Activated gamma-delta T cell treated with anti-CD3 and anti-CD28 coated beads, Interleukin-2, amount 50 U/mL, for 16 hours (primary cell): ENCODE data around the gene LSM12.
"Not testable (repeated sequence)": the region's sequence is repeated elsewhere in the genome, so short reads cannot be mapped to it uniquely, and the experiment has no call there.

Experiments used
- DNase-seq: peaks from one replicate; pipeline ENCODE4 v3.0.0-alpha.2; 2020; ENCODE audit warnings: low read depth

LSM12 gene

GRCh38 chr17:44007346-44008204, 58.9 kb downstream of the LSM12 start:
- no peak for DNase-seq

GRCh38 chr17:44006598-44007345, 59.7 kb downstream of the LSM12 start:
- DNase-seq = peak; percentile 95

- no peak for DNase-seq
Measured at GRCh38 chr17:44006272-44006597, 60.2 kb downstream of the LSM12 start.

- DNase-seq = peak; percentile 9
Measured at GRCh38 chr17:44005527-44006271, 60.8 kb downstream of the LSM12 start.

- DNase-seq = no peak
Measured at GRCh38 chr17:44004761-44005526, 61.5 kb downstream of the LSM12 start.

GRCh38 chr17:44004077-44004760, 62.3 kb downstream of the LSM12 start, which contains the start of gene NAGS:
NAGS (plus strand) TSS chr17:44004622; CDS start chr17:44004664, 42 bp downstream.
- DNase-seq = no peak

- no peak for DNase-seq
Measured at GRCh38 chr17:44002141-44002848, 64.2 kb downstream of the LSM12 start.

- DNase-seq = no peak
Measured at GRCh38 chr17:44001461-44001920, 65.0 kb downstream of the LSM12 start.

GRCh38 chr17:44000871-44001460, 65.5 kb downstream of the LSM12 start:
- DNase-seq = no peak

GRCh38 chr17:44000141-44000860, 66.2 kb downstream of the LSM12 start:
- DNase-seq = no peak

- DNase-seq = no peak
Measured at GRCh38 chr17:43999024-43999423, 67.4 kb downstream of the LSM12 start.

- DNase-seq = no peak
Measured at GRCh38 chr17:43998552-43998951, 67.9 kb downstream of the LSM12 start.

- not testable (repeated sequence) for DNase-seq
Measured at GRCh38 chr17:43997180-43997579, 69.3 kb downstream of the LSM12 start.

- DNase-seq = no peak
Measured at GRCh38 chr17:43995150-43995471, 71.4 kb downstream of the LSM12 start.

GRCh38 chr17:43994272-43995149, 72.0 kb downstream of the LSM12 start:
- peak; percentile 50 for DNase-seq

GRCh38 chr17:43992641-43993040, 73.8 kb downstream of the LSM12 start:
- DNase-seq = no peak

GRCh38 chr17:43988301-43988700, 78.2 kb downstream of the LSM12 start:
- DNase-seq = no peak
